COR-L47 (cell line): Measurements from ENCODE around the gene CES3.
A peak's percentile ranks its signal among the peaks of the same experiment; 100 is the strongest.

Source experiments
- DNase-seq: peaks from one replicate; lab custom pipeline; 2025; lab: John Stamatoyannopoulos, UW

The CES3 gene

GRCh38 chr16:67006930-67007658 lies 46.0 kb downstream of the CES3 start:
- no peak for DNase-seq

GRCh38 chr16:67009158-67009557 lies 48.1 kb downstream of the CES3 start:
- no peak for DNase-seq

GRCh38 chr16:67011274-67011673 lies 50.2 kb downstream of the CES3 start:
- no peak for DNase-seq

GRCh38 chr16:67013233-67013822 lies 52.3 kb downstream of the CES3 start:
- DNase-seq, result peak; percentile 15

GRCh38 chr16:67013823-67014633 lies 53.0 kb downstream of the CES3 start:
- peak; percentile 81 for DNase-seq

GRCh38 chr16:67014634-67015312 lies 53.7 kb downstream of the CES3 start:
- no peak for DNase-seq

GRCh38 chr16:67015313-67015731 lies 54.3 kb downstream of the CES3 start:
- DNase-seq, result no peak

GRCh38 chr16:67016143-67016542 lies 55.1 kb downstream of the CES3 start:
- no peak for DNase-seq

- DNase-seq, result no peak
Observed at GRCh38 chr16:67016681-67017420, 55.8 kb downstream of the CES3 start.

GRCh38 chr16:67017421-67017750 lies 56.3 kb downstream of the CES3 start:
- DNase-seq, result no peak

- peak; percentile 95 for DNase-seq
Observed at GRCh38 chr16:67017810-67018488, 56.9 kb downstream of the CES3 start.

GRCh38 chr16:67019171-67019570 lies 58.1 kb downstream of the CES3 start:
- DNase-seq, result no peak

- DNase-seq, result no peak
Observed at GRCh38 chr16:67021321-67021720, 60.3 kb downstream of the CES3 start.

GRCh38 chr16:67022531-67023214 lies 61.6 kb downstream of the CES3 start:
- peak; percentile 31 for DNase-seq

GRCh38 chr16:67023689-67024088 lies 62.6 kb downstream of the CES3 start:
- DNase-seq, result no peak
